OCI-LY1 (cell line): ENCODE measurements around the gene IMPDH2.
A peak's percentile ranks its signal among the peaks of the same experiment; 100 is the strongest.

ENCODE experiments used
- H2AFZ ChIP-seq: fragments of 200-600 bp; sonication (generic), shearing (Covaris generic); 2 replicates; pipeline ENCODE4 v1.6.0; 2014; ENCODE audit warnings: antibody characterized with exemption, mild to moderate bottlenecking, low read length
- H3F3A ChIP-seq: fragments of 200-600 bp; sonication (generic), shearing (Covaris generic); 2 replicates; pipeline ENCODE4 v1.6.0; 2014; ENCODE audit warnings: mild to moderate bottlenecking, antibody characterized with exemption, low read length, moderate library complexity; ENCODE audit not compliant: insufficient read depth
- H3K27ac ChIP-seq: fragments of 200-600 bp; sonication (generic); 2 replicates; pipeline ENCODE4 v1.5.1; 2014; ENCODE audit warnings: low read length, mixed run types, mild to moderate bottlenecking, low read depth; ENCODE audit not compliant: poor library complexity, severe bottlenecking
- H3K27me3 ChIP-seq: fragments of 200-600 bp; sonication (generic); 2 replicates; pipeline ENCODE4 v1.6.0; 2014; ENCODE audit warnings: antibody characterized with exemption, mild to moderate bottlenecking, low read length, moderate library complexity; ENCODE audit not compliant: insufficient read depth
- H3K36me3 ChIP-seq: fragments of 200-600 bp; sonication (generic); 2 replicates; pipeline ENCODE4 v1.6.1; 2014; ENCODE audit warnings: mild to moderate bottlenecking, antibody characterized with exemption, low read length, moderate library complexity, mixed read lengths; ENCODE audit not compliant: insufficient read depth
- H3K4me1 ChIP-seq: fragments of 200-600 bp; sonication (generic); 2 replicates; pipeline ENCODE4 v1.5.1; 2014; ENCODE audit warnings: mild to moderate bottlenecking, low read length, moderate library complexity; ENCODE audit not compliant: insufficient read depth, severe bottlenecking
- H3K4me2 ChIP-seq: fragments of 200-600 bp; sonication (generic), shearing (Covaris generic); 2 replicates; pipeline ENCODE4 v1.6.1; 2014; ENCODE audit warnings: low read length
- H3K4me3 ChIP-seq: fragments of 200-600 bp; sonication (generic); 2 replicates; pipeline ENCODE4 v1.5.1; 2014; ENCODE audit warnings: low read length, low read depth, mild to moderate bottlenecking, mixed read lengths; ENCODE audit not compliant: poor library complexity, severe bottlenecking
- H3K79me2 ChIP-seq: fragments of 200-600 bp; shearing (Covaris generic); 2 replicates; pipeline ENCODE4 v1.6.1; 2016; ENCODE audit warnings: mixed run types, low read length, mixed read lengths; ENCODE audit not compliant: insufficient read depth
- H3K9ac ChIP-seq: fragments of 200-600 bp; sonication (generic), shearing (Covaris generic); 2 replicates; pipeline ENCODE4 v1.6.1; 2014; ENCODE audit warnings: mild to moderate bottlenecking, low read length, mixed read lengths
- H3K9me2 ChIP-seq: fragments of 200-600 bp; sonication (generic), shearing (Covaris generic); 2 replicates; pipeline ENCODE4 v1.6.1; 2014; ENCODE audit warnings: low read depth, mild to moderate bottlenecking, low read length, mixed read lengths
- H3K9me3 ChIP-seq: fragments of 200-600 bp; shearing (Covaris generic); 2 replicates; pipeline ENCODE4 v1.6.1; 2014; ENCODE audit warnings: low read length, mixed read lengths
- H4K20me1 ChIP-seq: fragments of 200-600 bp; sonication (generic), shearing (Covaris generic); 2 replicates; pipeline ENCODE4 v1.6.0; 2016; ENCODE audit warnings: mild to moderate bottlenecking, low read length; ENCODE audit not compliant: insufficient read depth
- CTCF ChIP-seq: fragments of 200-600 bp; sonication (generic), shearing (Covaris generic); IDR thresholded peaks from 2 replicates; pipeline ENCODE4 v1.5.1; 2017; ENCODE audit warnings: mild to moderate bottlenecking, antibody characterized with exemption, low read length, moderate library complexity, mixed read lengths
- EZH2 ChIP-seq: fragments of 200-600 bp; sonication (generic), shearing (Covaris generic); IDR thresholded peaks from 2 replicates; pipeline ENCODE4 v1.8.0; 2017; ENCODE audit warnings: borderline replicate concordance, mixed run types, mild to moderate bottlenecking, antibody characterized with exemption, low read length, moderate library complexity, mixed read lengths

Gene IMPDH2

DNA sequence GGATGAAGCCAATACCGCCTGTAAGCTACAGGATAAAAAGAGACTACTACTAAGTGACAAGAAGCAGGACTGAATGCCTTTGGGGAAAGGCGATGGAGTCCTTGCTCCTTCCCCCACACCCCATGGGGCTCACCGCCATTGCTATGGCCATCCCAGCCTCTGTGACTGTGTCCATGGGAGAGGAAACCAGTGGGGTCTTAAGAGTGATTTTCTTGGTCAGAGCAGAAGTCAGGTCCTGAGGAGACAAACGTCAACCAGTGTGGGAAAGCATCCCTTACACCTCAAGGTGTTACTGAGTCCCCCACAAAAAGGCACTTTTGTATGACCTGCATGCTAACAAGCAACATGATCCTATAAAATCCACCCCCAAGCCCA, 913 bp downstream of the IMPDH2 start:
- Histone ChIP-seq H3K36me3 (peaks cover 90% of the 10 kb centered on the region), H2AFZ (no peak overlapping the region), H3K4me2 (peak overlapping the region; percentile 99), H3K9me3 (no peaks in the 10 kb centered on the region), H3K27ac (peak overlapping the region; percentile 54), H3K27me3 (no peaks in the 10 kb centered on the region), H3K9me2 (no peaks in the 10 kb centered on the region), H3K9ac (peak overlapping the region; percentile 85), H3K79me2 (no peaks in the 10 kb centered on the region), H3K4me3 (peak overlapping the region; percentile 84), H3K4me1 (peaks cover 46% of the 10 kb centered on the region), H4K20me1 (no peaks in the 10 kb centered on the region), H3F3A (0 out of 2 replicates have a peak, but pooled peaks cover 2% of the 10 kb centered on the region)
- TF ChIP-seq CTCF (no peak), EZH2 (no peak)

GRCh38 chr3:49027634-49028033, 1.6 kb downstream of the IMPDH2 start:
- Histone ChIP-seq H3K79me2 (no peaks in the 10 kb centered on the region), H3K27me3 (no peaks in the 10 kb centered on the region), H3F3A (0 out of 2 replicates have a peak, but pooled peaks cover 2% of the 10 kb centered on the region), H3K27ac (no peak overlapping the region), H4K20me1 (no peaks in the 10 kb centered on the region), H3K9me3 (no peaks in the 10 kb centered on the region), H3K9ac (peak overlapping the region; percentile 85; the same call in 1 of the 2 replicates), H3K4me3 (peak overlapping the region; percentile 84), H3K9me2 (no peaks in the 10 kb centered on the region), H3K36me3 (peaks cover 87% of the 10 kb centered on the region), H2AFZ (no peak overlapping the region), H3K4me2 (peak overlapping the region; percentile 99), H3K4me1 (peaks cover 53% of the 10 kb centered on the region)
- no peak for TF ChIP-seq EZH2
- no peak for TF ChIP-seq CTCF

DNA sequence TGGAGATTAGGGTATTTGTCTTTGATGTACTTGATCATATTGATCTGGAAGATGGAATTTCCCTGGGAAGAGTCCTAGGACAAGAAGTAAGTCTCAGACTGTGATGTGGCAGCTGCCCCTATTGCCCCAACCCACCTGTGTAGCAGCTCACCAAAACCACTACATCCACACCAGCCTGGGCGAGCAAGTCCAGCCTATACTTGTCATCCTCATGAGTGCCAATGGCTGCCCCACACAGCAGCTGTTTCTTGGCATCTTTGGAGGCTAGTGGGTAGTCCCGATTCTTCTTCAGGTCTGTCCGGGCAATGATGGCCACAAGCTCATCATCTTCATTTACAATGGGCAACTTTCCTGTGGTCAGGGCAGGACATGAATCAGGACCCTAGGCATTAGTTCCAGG, 2.7 kb downstream of the IMPDH2 start:
- no peaks in the 10 kb centered on the region for H3K79me2 ChIP-seq
- no peaks in the 10 kb centered on the region for H4K20me1 ChIP-seq
- H2AFZ ChIP-seq, result no peak overlapping the region
- H3F3A ChIP-seq, result 0 out of 2 replicates have a peak, but pooled peaks cover 2% of the 10 kb centered on the region
- no peak overlapping the region for H3K4me2 ChIP-seq
- TF ChIP-seq CTCF (no peak), EZH2 (no peak)
- no peak overlapping the region for H3K27ac ChIP-seq
- no peaks in the 10 kb centered on the region for H3K27me3 ChIP-seq
- peaks cover 76% of the 10 kb centered on the region for H3K36me3 ChIP-seq
- H3K9me3 ChIP-seq, result no peaks in the 10 kb centered on the region
- H3K4me3 ChIP-seq, result no peak overlapping the region
- H3K9ac ChIP-seq, result no peak overlapping the region
- H3K9me2 ChIP-seq, result no peaks in the 10 kb centered on the region
- H3K4me1 ChIP-seq, result peaks cover 54% of the 10 kb centered on the region
